CD1c-positive myeloid dendritic cell (primary cell): ENCODE results near the gene GABRG3.

Source experiments
- DNase-seq: peaks from one replicate; pipeline ENCODE4 v3.0.0-alpha.2; 2016; ENCODE audit errors: extremely low spot score

Gene GABRG3

GRCh38 chr15:27095886-27096624 is 125.1 kb downstream of the GABRG3 start:
- DNase-seq, result no peak

GRCh38 chr15:27097506-27097905 is 126.5 kb downstream of the GABRG3 start:
- DNase-seq, result no peak

- DNase-seq, result no peak
Measured at GRCh38 chr15:27101982-27102381, 131.0 kb downstream of the GABRG3 start.

GRCh38 chr15:27111323-27111722 is 140.3 kb downstream of the GABRG3 start:
- DNase-seq, result no peak

- DNase-seq, result no peak
Measured at GRCh38 chr15:27114473-27114872, 143.5 kb downstream of the GABRG3 start.

- no peak for DNase-seq
Measured at GRCh38 chr15:27119695-27120266, 148.8 kb downstream of the GABRG3 start.

GRCh38 chr15:27121672-27122071 is 150.7 kb downstream of the GABRG3 start:
- no peak for DNase-seq

GRCh38 chr15:27123291-27123690 is 152.3 kb downstream of the GABRG3 start:
- DNase-seq, result no peak

GRCh38 chr15:27123808-27124207 is 152.8 kb downstream of the GABRG3 start:
- DNase-seq, result no peak

- DNase-seq, result no peak
Measured at GRCh38 chr15:27124287-27124871, 153.4 kb downstream of the GABRG3 start.

- no peak for DNase-seq
Measured at GRCh38 chr15:27125185-27125584, 154.2 kb downstream of the GABRG3 start.

GRCh38 chr15:27126449-27126848 is 155.5 kb downstream of the GABRG3 start:
- DNase-seq, result no peak

- no peak for DNase-seq
Measured at GRCh38 chr15:27127815-27128570, 157.0 kb downstream of the GABRG3 start.

GRCh38 chr15:27133249-27133648 is 162.3 kb downstream of the GABRG3 start:
- DNase-seq, result no peak

- no peak for DNase-seq
Measured at GRCh38 chr15:27134481-27134880, 163.5 kb downstream of the GABRG3 start.

- no peak for DNase-seq
Measured at GRCh38 chr15:27135151-27135550, 164.2 kb downstream of the GABRG3 start.

GRCh38 chr15:27137127-27137526 is 166.1 kb downstream of the GABRG3 start:
- no peak for DNase-seq

GRCh38 chr15:27165590-27165989 is 194.6 kb downstream of the GABRG3 start:
- no peak for DNase-seq

GRCh38 chr15:27166917-27167316 is 195.9 kb downstream of the GABRG3 start:
- no peak for DNase-seq

GRCh38 chr15:27167738-27168137 is 196.8 kb downstream of the GABRG3 start:
- DNase-seq, result no peak

GRCh38 chr15:27170851-27171250 is 199.9 kb downstream of the GABRG3 start:
- no peak for DNase-seq

- no peak for DNase-seq
Measured at GRCh38 chr15:27172821-27173220, 201.8 kb downstream of the GABRG3 start.
